HG03095 (cell line): ENCODE measurements around the gene MAPK8IP1.
"Not testable (repeated sequence)": the region's sequence is repeated elsewhere in the genome, so short reads cannot be mapped to it uniquely, and the experiment has no call there.

Experiments
- ATAC-seq: cut with Tn5 transposase; IDR thresholded peaks from one replicate; pipeline ENCODE4 v1.9.1; 2021; ENCODE audit warnings: moderate library complexity; ENCODE audit not compliant: unreplicated experiment

MAPK8IP1 gene

GRCh38 chr11:45885274-45885920 lies at the start of gene MAPK8IP1:
Gene MAPK8IP1 (plus strand): TSS chr11:45885651. CDS start chr11:45885821, 170 bp downstream.
- ATAC-seq, result peak; percentile 67

DNA sequence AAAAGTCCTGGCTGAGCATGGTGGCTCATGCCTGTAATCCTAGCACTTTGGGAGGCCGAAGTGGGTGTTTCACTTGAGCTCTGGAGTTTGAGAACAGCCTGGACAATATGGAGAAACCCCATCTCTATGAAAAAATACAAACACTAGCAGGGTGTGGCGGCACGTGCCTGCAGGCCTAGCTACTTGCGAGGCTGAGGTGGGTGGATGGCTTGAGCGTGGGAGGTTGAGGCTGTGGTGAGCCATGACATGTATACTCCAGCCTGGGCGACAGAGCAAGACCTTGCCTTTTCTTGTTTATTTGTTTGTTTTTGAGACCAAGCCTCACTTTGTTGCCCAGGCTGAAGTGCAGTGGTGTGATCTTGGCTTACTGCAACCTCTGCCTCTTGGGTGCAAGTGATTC lies 46.2 kb upstream of the MAPK8IP1 start:
- ATAC-seq, result no peak

DNA sequence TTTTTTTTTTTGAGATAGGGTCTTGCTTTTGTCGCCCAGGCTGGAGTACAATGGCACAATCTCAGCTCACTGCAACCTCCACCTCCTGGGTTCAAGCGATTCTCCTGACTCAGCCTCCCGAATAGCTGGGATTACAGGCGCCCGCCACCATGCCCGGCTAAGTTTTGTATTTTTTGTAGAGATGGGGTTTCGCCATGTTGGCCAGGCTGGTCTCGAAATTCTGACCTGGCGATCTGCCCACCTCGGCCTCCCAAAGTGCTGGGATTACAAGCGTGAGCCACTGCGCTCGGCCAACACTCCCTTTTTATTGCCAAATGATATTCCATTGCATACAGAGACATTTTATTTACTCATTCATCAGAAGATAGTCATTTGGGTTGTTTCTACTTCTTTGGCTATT lies 45.2 kb upstream of the MAPK8IP1 start:
- not testable (repeated sequence) for ATAC-seq

GRCh38 chr11:45843158-45843924 lies 42.1 kb upstream of the MAPK8IP1 start:
- no peak for ATAC-seq

GRCh38 chr11:45844822-45845578 lies 40.5 kb upstream of the MAPK8IP1 start:
- ATAC-seq, result no peak

- ATAC-seq, result no peak
Observed at GRCh38 chr11:45846174-45846675, 39.2 kb upstream of the MAPK8IP1 start.

DNA sequence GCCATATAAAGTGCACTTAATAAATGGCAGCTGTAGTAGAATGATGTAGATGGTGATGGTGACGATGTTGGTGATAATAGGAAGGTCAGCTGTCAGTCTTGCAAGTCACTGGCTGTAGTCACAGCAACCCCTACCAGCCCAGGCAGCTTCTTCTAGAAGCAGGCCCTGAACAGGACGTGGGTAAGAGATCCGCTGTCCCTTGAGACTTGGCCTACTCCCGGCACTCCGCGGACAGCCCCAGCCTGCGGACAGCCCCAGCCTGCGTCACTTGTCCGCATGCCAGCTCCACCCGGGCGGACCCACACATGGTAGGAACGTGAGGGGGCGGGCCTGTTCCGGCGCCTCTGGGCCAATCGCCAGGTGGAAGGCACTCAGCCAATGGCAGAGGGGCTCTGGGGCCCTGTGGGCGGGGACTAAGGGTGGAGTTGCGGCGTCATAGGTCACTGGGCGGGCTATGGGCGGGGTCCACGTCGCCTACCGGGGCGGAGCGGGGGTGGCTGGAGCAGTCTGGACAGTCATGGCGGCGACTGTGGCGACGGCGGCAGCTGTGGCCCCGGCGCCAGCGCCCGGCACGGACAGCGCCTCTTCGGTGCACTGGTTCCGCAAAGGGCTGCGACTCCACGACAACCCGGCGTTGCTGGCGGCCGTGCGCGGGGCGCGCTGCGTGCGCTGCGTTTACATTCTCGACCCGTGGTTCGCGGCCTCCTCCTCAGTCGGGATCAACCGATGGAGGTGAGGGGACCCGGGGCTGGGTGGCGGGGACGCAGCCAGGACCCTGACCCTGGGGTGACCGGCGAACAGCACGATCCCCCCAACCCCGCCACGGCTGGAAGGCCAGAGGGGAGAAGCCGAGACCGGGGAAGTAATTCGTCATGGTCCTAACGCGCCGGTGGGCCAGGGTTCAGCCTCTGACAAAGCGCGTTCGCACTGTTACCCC lies 38.2 kb upstream of the MAPK8IP1 start, which contains the start of gene CRY2:
CRY2 (plus strand) TSS at position 502 of the 937 bp plus-strand sequence; CDS start at position 518, 16 bp downstream.
- peak; percentile 89 for ATAC-seq

DNA sequence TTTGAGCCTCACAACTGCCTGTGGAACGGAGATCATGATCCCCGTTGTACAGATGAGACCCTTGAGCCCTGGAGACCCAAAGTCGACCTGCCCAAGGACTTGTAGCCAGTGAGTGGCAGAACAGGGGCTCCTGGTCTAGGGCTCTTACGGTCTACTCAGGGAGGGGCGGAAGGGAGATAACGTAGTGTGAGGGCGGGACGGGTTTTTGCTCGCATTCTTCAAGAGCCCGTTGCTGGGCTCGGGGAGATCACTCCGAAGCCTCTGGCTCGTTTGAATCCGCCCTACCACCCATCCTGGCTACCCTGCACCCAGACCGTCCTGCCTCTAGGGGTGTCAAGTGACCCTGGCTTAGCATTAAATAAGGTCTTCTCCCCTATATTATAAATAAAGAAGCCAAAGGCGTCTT lies 37.5 kb upstream of the MAPK8IP1 start:
- peak; percentile 9 for ATAC-seq

GRCh38 chr11:45848654-45849081 lies 36.8 kb upstream of the MAPK8IP1 start:
- no peak for ATAC-seq

- no peak for ATAC-seq
Observed at GRCh38 chr11:45850446-45850845, 35.0 kb upstream of the MAPK8IP1 start.

DNA sequence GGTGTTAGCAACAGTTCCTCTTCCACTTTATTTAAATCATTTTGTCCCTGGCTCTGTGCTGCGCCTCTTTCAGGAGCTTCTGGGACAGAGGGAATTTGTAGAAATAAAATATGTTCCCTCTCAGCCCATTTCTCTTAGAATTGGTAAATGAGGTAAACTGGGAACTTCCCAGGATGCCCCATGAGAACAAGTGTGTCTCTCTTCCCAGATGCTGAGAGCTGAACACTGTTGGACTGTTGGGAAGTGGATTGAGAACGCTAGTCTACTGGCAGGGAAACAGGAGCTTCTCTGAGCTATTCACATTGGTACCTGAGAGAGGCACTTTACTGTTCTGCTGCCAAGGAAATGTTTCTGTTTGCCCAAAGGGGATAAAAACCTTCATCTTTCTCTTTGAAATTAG lies 34.2 kb upstream of the MAPK8IP1 start:
- ATAC-seq, result no peak

DNA sequence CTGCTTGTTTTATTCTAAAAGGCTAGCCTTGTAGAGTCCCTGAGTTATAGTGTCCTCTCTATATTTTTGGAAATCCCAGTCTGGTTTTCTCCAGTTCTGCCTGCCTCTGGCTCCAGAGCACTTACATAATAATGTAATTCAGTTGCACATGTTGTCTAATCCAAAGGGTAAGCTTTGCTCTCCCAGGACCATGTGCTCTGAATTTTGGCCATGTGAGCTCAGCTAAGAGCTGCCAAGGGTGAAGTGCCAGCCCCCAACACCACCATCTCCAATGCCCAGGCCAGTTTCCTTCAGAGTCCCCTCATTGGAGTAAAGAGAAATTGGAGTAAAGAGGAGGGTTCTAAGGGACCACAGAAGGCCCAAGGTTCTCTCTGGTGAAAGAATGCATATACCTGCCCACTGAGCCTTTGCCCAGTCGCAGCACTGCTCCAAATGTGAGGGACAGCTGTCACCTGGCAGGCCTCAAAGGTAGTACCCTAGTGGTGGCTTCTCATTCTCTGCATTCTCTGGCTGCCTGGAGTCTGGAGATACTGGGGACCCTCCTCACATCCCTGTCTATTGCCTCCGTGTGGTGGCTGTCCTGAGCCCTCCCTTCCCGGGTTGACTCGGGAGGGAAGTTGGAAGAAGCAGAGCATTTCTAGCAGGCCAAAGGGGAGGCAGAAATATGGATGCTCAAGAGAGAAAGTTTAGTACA lies 33.3 kb upstream of the MAPK8IP1 start:
- peak; percentile 6 for ATAC-seq

- ATAC-seq, result peak; percentile 61
Observed at GRCh38 chr11:45852712-45853101, 32.7 kb upstream of the MAPK8IP1 start.

- no peak for ATAC-seq
Observed at GRCh38 chr11:45853332-45854219, 31.9 kb upstream of the MAPK8IP1 start.

DNA sequence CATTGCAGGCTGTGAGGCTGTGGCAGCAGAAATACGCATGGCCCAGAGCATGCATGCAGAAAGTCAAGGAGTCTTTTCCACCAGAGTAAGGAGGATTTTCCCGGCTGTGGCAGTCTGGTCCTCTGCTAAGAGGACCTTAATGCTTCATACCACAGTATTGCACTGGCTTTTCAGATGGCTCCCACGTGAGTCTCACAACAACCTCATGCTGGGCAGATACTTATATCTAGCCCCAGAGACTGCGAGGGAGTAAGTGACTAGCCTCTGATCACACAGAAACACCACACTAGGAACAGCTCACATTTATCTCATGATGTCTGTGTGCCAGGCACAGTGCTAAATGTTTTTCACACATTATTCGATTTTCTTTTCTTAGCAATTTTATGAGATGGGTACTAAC lies 30.1 kb upstream of the MAPK8IP1 start:
- ATAC-seq, result no peak

GRCh38 chr11:45856044-45856468 lies 29.4 kb upstream of the MAPK8IP1 start:
- ATAC-seq, result no peak

- ATAC-seq, result no peak
Observed at GRCh38 chr11:45857961-45858474, 27.4 kb upstream of the MAPK8IP1 start.

GRCh38 chr11:45858751-45859398 lies 26.6 kb upstream of the MAPK8IP1 start:
- ATAC-seq, result no peak
